ENCODE data around the gene LILRA5. TPM values are rescaled to one million over a fixed set of nuclear protein-coding genes. Genes with fewer than 3 reads are reported as not detected.

Gene LILRA5
- total and polyA plus RNA-seq, 2 of the 8 experiments (the other 6 are each of a cell fraction or from before 2014, with no cell fraction given): not detected

GRCh38 chr19:54336893-54337857 is 24.2 kb upstream of the LILRA5 start:
- H2BK20ac ChIP-seq (ENCODE audit: low read length): no peak overlapping the region
- no peaks in the 10 kb centered on the region for H3K79me1 ChIP-seq (ENCODE audit: low read depth, low read length)
- no peaks in the 10 kb centered on the region for H4K20me1 ChIP-seq (replicated peaks in 1 of 2; ENCODE audit: control insufficient read depth in 1 of 2, insufficient read depth in 2 of 2, low read length in 2 of 2)
- TF ChIP-seq CHD2 (IDR thresholded peaks at IDR 0.05; ENCODE audit: low read length): no peak
- TF ChIP-seq CHD1 (IDR thresholded peaks at IDR 0.05; ENCODE audit: low read depth, low read length): no peak
- no peak for TF ChIP-seq TAF7 (optimal IDR thresholded peaks at IDR 0.05; ENCODE audit: borderline replicate concordance, low read depth, low read length)
- no peak for TF ChIP-seq TAF1 (IDR thresholded peaks at IDR 0.05; ENCODE audit: low read depth, low read length)
- no peak for TF ChIP-seq CREB1 (IDR thresholded peaks at IDR 0.05)
- no peak for TF ChIP-seq HDAC6 (IDR thresholded peaks at IDR 0.05; ENCODE audit: low read depth, low read length)
- no peak for TF ChIP-seq POU5F1 (IDR thresholded peaks at IDR 0.05; ENCODE audit: low read depth, low read length)
- TF ChIP-seq POLR2A (IDR thresholded peaks at IDR 0.05; ENCODE audit: control extremely low read depth in 1 of 2, low read depth in 2 of 2, low read length in 2 of 2): no peak
- TF ChIP-seq SRF (IDR thresholded peaks at IDR 0.05; ENCODE audit: low read depth, low read length): no peak
- TF ChIP-seq, protein P1, sequence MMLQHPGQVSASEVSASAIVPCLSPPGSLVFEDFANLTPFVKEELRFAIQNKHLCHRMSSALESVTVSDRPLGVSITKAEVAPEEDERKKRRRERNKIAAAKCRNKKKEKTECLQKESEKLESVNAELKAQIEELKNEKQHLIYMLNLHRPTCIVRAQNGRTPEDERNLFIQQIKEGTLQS (IDR thresholded peaks at IDR 0.05; ENCODE audit: insufficient read depth, low read depth, low read length): no peak
- no peak overlapping the region for H3K4me2 ChIP-seq (ENCODE audit: insufficient read depth in 1 of 2, low read depth in 2 of 2, low read length in 2 of 2)
- H3K27me3 ChIP-seq (replicated peaks in 1 of 4; ENCODE audit: control insufficient read depth in 3 of 4, extremely low read depth in 1 of 4, insufficient read depth in 3 of 4, low read length in 3 of 4): no peaks in the 10 kb centered on the region
- 88% methylated on average over 25 of the region's 34 CpGs; no CpG with 5 or more reads in 1 of the 2 experiments for WGBS, 2 experiments (ENCODE audit: extremely low coverage in 1 of 2, insufficient coverage in 1 of 2, insufficient read length in 1 of 2, insufficient replicate concordance in 2 of 2, low coverage in 1 of 2, low lambda C conversion rate in 2 of 2, missing lambda C conversion rate in 1 of 2)
- H2BK12ac ChIP-seq (ENCODE audit: low read depth, low read length): no peak overlapping the region
- H2AK5ac ChIP-seq (ENCODE audit: low read depth, low read length): no peak overlapping the region
- H3K79me2 ChIP-seq (ENCODE audit: control insufficient read depth in 1 of 2, insufficient read depth in 2 of 2, low read length in 2 of 2): no peaks in the 10 kb centered on the region
- no peaks in the 10 kb centered on the region for H3K36me3 ChIP-seq (ENCODE audit: control insufficient read depth in 2 of 4, insufficient read depth in 4 of 4, low read length in 3 of 4)
- H3K4ac ChIP-seq (replicated peaks; ENCODE audit: insufficient read length, low read depth, low read length): no peak overlapping the region
- ChIA-PET CTCF (ENCODE audit: partially characterized antibody) (interaction anchor here (0.9 to 2.4 kb wide), 5 partner anchors 8 to 19 kb away, joined by 3 to 7 read pairs (median 4); no protein-coding TSS in a partner anchor), POLR2A (ENCODE audit: partially characterized antibody) (no interaction called here)
- H3K4me3 ChIP-seq (ENCODE audit: extremely low read depth in 1 of 4, insufficient read depth in 2 of 4, low read depth in 3 of 4, low read length in 4 of 4): no peak overlapping the region
- no peak overlapping the region for H3K14ac ChIP-seq (ENCODE audit: insufficient read length)
- no peak overlapping the region for H2AFZ ChIP-seq (ENCODE audit: low read length)
- no peak overlapping the region for H3K27ac ChIP-seq (ENCODE audit: low read depth, low read length)
- no peaks in the 10 kb centered on the region for H3K23me2 ChIP-seq (ENCODE audit: low read depth, low read length)
- H4K8ac ChIP-seq (ENCODE audit: extremely low read depth, insufficient read depth, low read length): no peak overlapping the region
- no peak for FAIRE-seq
- H3K23ac ChIP-seq (ENCODE audit: insufficient read length): no peak overlapping the region
- no peak overlapping the region for H4K91ac ChIP-seq (replicated peaks; ENCODE audit: insufficient read length, low read length)
- DNase-seq (ENCODE audit: low read depth in 1 of 2, low spot score in 2 of 2): no peak
- no peak overlapping the region for H4K5ac ChIP-seq (ENCODE audit: insufficient read length, low read depth, low read length)
- H2BK5ac ChIP-seq (ENCODE audit: low read depth, low read length): no peak overlapping the region
- no peaks in the 10 kb centered on the region for H3K9me3 ChIP-seq (ENCODE audit: insufficient read depth in 2 of 2, low read depth in 1 of 2, low read length in 1 of 2)
- no peak overlapping the region for H3K9ac ChIP-seq (replicated peaks in 1 of 4; ENCODE audit: extremely low read depth in 1 of 4, low read depth in 3 of 4, low read length in 3 of 4)
- H3K56ac ChIP-seq (replicated peaks; ENCODE audit: insufficient read length, low read depth, low read length): no peak overlapping the region
- no peak overlapping the region for H2BK15ac ChIP-seq (ENCODE audit: low read length)
- no peaks in the 10 kb centered on the region; a peak in 1 of 7 replicates for H3K4me1 ChIP-seq (replicated peaks in 1 of 4; ENCODE audit: control insufficient read depth in 3 of 4, insufficient read depth in 4 of 4, low read length in 3 of 4)
- H3K18ac ChIP-seq (ENCODE audit: extremely low read depth, low read length): no peak overlapping the region
- no peak overlapping the region for H2BK120ac ChIP-seq (replicated peaks; ENCODE audit: low read depth, low read length)

Measured in H1 (cell line).